ENCODE results near the gene PALD1. TPM values are rescaled to one million over a fixed set of nuclear protein-coding genes. Genes with fewer than 3 reads are reported as not detected.

The PALD1 gene
- total RNA-seq, 1 donor from 2014 or later, result 4.1 TPM

GRCh38 chr10:70551971-70552422 lies 73.4 kb downstream of the PALD1 start:
- no peaks in the 10 kb centered on the region for H3K27me3 Mint-ChIP-seq (ENCODE audit: low read depth)
- no peak for DNase-seq (ENCODE audit: low spot score)
- peak overlapping the region; percentile 87 for H3K27ac Mint-ChIP-seq (ENCODE audit: unreplicated experiment)
- no peaks in the 10 kb centered on the region for H3K36me3 Mint-ChIP-seq (ENCODE audit: low read depth)
- TF ChIP-seq CTCF (IDR thresholded peaks at IDR 0.05), result no peak
- peaks cover 30% of the 10 kb centered on the region for H3K4me1 Mint-ChIP-seq (ENCODE audit: low read depth)
- peak overlapping the region; percentile 35 for H3K4me3 Mint-ChIP-seq (ENCODE audit: unreplicated experiment)
- H3K9me3 Mint-ChIP-seq (ENCODE audit: low read depth), result no peaks in the 10 kb centered on the region

GRCh38 chr10:70552586-70552985 lies 74.0 kb downstream of the PALD1 start:
- H3K36me3 Mint-ChIP-seq (ENCODE audit: low read depth), result no peaks in the 10 kb centered on the region
- no peak overlapping the region for H3K4me3 Mint-ChIP-seq (ENCODE audit: unreplicated experiment)
- no peaks in the 10 kb centered on the region for H3K9me3 Mint-ChIP-seq (ENCODE audit: low read depth)
- TF ChIP-seq CTCF (IDR thresholded peaks at IDR 0.05), result no peak
- peak overlapping the region; percentile 87 for H3K27ac Mint-ChIP-seq (ENCODE audit: unreplicated experiment)
- no peaks in the 10 kb centered on the region for H3K27me3 Mint-ChIP-seq (ENCODE audit: low read depth)
- DNase-seq (ENCODE audit: low spot score), result no peak
- H3K4me1 Mint-ChIP-seq (ENCODE audit: low read depth), result peaks cover 30% of the 10 kb centered on the region

GRCh38 chr10:70555371-70555770 lies 76.8 kb downstream of the PALD1 start:
- peak; percentile 75 for DNase-seq (ENCODE audit: low spot score)
- H3K4me3 Mint-ChIP-seq (ENCODE audit: unreplicated experiment), result no peak overlapping the region
- no peaks in the 10 kb centered on the region for H3K36me3 Mint-ChIP-seq (ENCODE audit: low read depth)
- H3K27ac Mint-ChIP-seq (ENCODE audit: unreplicated experiment), result no peak overlapping the region
- H3K9me3 Mint-ChIP-seq (ENCODE audit: low read depth), result no peaks in the 10 kb centered on the region
- H3K4me1 Mint-ChIP-seq (ENCODE audit: low read depth), result peaks cover 46% of the 10 kb centered on the region
- TF ChIP-seq CTCF (IDR thresholded peaks at IDR 0.05), result no peak
- no peaks in the 10 kb centered on the region for H3K27me3 Mint-ChIP-seq (ENCODE audit: low read depth)

- H3K36me3 Mint-ChIP-seq (ENCODE audit: low read depth), result no peaks in the 10 kb centered on the region
- no peaks in the 10 kb centered on the region for H3K27me3 Mint-ChIP-seq (ENCODE audit: low read depth)
- H3K4me3 Mint-ChIP-seq (ENCODE audit: unreplicated experiment), result no peak overlapping the region
- peak; percentile 73 for DNase-seq (ENCODE audit: low spot score)
- H3K27ac Mint-ChIP-seq (ENCODE audit: unreplicated experiment), result no peak overlapping the region
- H3K4me1 Mint-ChIP-seq (ENCODE audit: low read depth), result peaks cover 31% of the 10 kb centered on the region
- TF ChIP-seq CTCF (IDR thresholded peaks at IDR 0.05), result no peak
- H3K9me3 Mint-ChIP-seq (ENCODE audit: low read depth), result no peaks in the 10 kb centered on the region
These were observed 78.7 kb downstream of the PALD1 start for GRCh38 chr10:70557086-70557845.

- H3K4me1 Mint-ChIP-seq (ENCODE audit: low read depth), result peaks cover 25% of the 10 kb centered on the region
- H3K9me3 Mint-ChIP-seq (ENCODE audit: low read depth), result no peaks in the 10 kb centered on the region
- no peak overlapping the region for H3K27ac Mint-ChIP-seq (ENCODE audit: unreplicated experiment)
- no peak for TF ChIP-seq CTCF (IDR thresholded peaks at IDR 0.05)
- H3K27me3 Mint-ChIP-seq (ENCODE audit: low read depth), result no peaks in the 10 kb centered on the region
- no peak overlapping the region for H3K4me3 Mint-ChIP-seq (ENCODE audit: unreplicated experiment)
- no peaks in the 10 kb centered on the region for H3K36me3 Mint-ChIP-seq (ENCODE audit: low read depth)
- peak; percentile 20 for DNase-seq (ENCODE audit: low spot score)
These were observed 79.3 kb downstream of the PALD1 start for GRCh38 chr10:70557876-70558275.

All from chondrocyte (in vitro differentiated cells).